GM06990 (cell line): Measurements from ENCODE around the gene PCDHB6.
A peak's percentile ranks its signal among the peaks of the same experiment; 100 is the strongest.
"Not testable (repeated sequence)": the region's sequence is repeated elsewhere in the genome, so short reads cannot be mapped to it uniquely, and the experiment has no call there.

Source experiments
- DNase-seq: peaks from one replicate; pipeline ENCODE4 v3.0.0-alpha.2; 2011; ENCODE audit not compliant: insufficient read length; ENCODE audit errors: extremely low read depth
- H3K27me3 ChIP-seq: replicated peaks from 2 replicates; pipeline ENCODE4 v1.6.0; 2011; ENCODE audit warnings: low read length; ENCODE audit not compliant: control insufficient read depth, insufficient read depth
- H3K36me3 ChIP-seq: 2 replicates; pipeline ENCODE4 v1.5.1; 2011; ENCODE audit warnings: low read length; ENCODE audit not compliant: control insufficient read depth, insufficient read depth
- H3K4me3 ChIP-seq: replicated peaks from 2 replicates; pipeline ENCODE4 v1.5.1; 2011; ENCODE audit warnings: low read depth, mild to moderate bottlenecking, control low read depth, low read length
- TF ChIP-seq, protein P1 (sequence below): IDR thresholded peaks from 2 replicates; pipeline ENCODE4 v1.5.1; 2011; ENCODE audit warnings: low read length, control low read depth, mild to moderate bottlenecking, inconsistent platforms; ENCODE audit not compliant: insufficient read depth, poor library complexity, severe bottlenecking

The PCDHB6 gene

DNA sequence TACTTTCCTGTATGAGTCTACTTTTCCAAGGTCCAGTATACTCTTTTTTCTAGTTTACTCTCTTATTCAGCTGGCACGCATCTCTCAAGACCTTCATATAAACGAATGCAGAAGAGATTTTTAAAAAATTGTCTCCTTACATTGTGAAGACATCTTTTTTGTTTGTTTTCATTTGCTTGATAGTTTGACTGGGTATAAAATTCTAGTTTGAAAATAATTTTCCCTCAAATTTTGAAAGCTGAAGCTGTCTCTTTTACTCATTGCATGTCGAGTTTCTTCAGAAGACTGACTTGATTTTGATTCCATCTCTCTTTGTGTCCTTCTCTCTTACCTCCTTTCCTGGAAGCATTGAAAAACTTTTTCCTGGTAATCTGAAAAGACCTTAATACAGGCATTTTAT is 46.5 kb downstream of the PCDHB6 start:
- TF ChIP-seq, protein P1, sequence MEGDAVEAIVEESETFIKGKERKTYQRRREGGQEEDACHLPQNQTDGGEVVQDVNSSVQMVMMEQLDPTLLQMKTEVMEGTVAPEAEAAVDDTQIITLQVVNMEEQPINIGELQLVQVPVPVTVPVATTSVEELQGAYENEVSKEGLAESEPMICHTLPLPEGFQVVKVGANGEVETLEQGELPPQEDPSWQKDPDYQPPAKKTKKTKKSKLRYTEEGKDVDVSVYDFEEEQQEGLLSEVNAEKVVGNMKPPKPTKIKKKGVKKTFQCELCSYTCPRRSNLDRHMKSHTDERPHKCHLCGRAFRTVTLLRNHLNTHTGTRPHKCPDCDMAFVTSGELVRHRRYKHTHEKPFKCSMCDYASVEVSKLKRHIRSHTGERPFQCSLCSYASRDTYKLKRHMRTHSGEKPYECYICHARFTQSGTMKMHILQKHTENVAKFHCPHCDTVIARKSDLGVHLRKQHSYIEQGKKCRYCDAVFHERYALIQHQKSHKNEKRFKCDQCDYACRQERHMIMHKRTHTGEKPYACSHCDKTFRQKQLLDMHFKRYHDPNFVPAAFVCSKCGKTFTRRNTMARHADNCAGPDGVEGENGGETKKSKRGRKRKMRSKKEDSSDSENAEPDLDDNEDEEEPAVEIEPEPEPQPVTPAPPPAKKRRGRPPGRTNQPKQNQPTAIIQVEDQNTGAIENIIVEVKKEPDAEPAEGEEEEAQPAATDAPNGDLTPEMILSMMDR = no peak
- no peaks in the 10 kb centered on the region for H3K36me3 ChIP-seq
- no peak for DNase-seq
- no peaks in the 10 kb centered on the region for H3K27me3 ChIP-seq
- no peak overlapping the region for H3K4me3 ChIP-seq

DNA sequence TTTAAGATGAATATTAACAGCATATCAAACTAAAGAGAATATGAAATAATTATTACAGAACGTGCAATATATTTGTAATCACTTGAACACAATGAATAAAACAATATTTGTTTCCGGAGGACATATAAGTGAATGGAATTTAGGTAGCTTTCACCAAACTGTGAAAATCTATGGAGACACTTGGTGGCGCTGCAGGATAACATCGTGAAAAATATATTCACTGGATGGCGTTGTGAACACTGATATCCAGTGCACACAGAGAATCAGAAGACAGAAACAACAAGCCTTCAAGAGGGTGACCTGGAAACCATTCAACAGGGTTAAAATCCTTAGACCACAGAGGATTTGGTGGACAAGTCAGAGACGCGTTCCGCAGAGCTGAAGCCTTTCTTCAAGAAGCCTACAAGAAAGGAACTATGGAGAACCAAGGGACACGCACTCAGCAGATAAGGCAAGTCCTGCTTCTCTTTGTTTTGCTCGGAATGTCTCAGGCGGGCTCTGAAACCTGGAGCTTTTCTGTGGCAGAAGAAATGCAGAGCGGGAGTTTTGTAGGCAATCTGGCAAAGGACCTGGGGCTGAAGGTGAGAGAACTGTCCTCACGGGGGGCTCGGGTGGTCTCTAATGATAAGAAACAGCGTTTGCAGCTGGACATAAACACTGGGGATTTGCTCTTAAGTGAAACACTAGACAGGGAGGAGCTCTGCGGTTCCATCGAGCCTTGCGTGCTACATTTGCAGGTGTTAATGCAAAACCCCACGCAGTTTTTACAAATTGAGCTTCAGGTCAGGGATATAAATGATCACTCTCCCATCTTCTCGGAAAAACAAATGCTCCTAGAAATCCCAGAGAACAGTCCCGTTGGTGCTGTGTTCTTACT is 49.7 kb downstream of the PCDHB6 start, which contains the start of gene PCDHB11:
Gene PCDHB11, plus strand, starts transcription at position 269 of the 877 bp plus-strand sequence. Its CDS starts 148 bp downstream, at position 417.
- no peak within 1 kb of the TSS for H3K4me3 ChIP-seq
- no peak for DNase-seq
- no peaks in the 10 kb centered on the region for H3K27me3 ChIP-seq
- H3K36me3 ChIP-seq = no peaks in the 10 kb centered on the region
- TF ChIP-seq, protein P1 = peak; percentile 5

DNA sequence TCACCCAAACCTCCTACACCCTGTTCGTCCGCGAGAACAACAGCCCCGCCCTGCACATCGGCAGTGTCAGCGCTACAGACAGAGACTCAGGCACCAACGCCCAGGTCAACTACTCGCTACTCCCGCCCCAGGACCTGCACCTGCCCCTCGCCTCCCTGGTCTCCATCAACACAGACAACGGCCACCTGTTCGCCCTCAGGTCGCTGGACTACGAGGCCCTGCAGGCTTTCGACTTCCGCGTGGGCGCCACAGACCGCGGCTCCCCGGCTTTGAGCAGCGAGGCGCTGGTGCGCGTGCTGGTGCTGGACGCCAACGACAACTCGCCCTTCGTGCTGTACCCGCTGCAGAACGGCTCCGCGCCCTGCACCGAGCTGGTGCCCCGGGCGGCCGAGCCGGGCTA is 51.3 kb downstream of the PCDHB6 start:
- not testable (repeated sequence) for H3K27me3 ChIP-seq, H3K4me3 ChIP-seq, DNase-seq, H3K36me3 ChIP-seq

- not testable (repeated sequence) for H3K4me3 ChIP-seq, H3K36me3 ChIP-seq, H3K27me3 ChIP-seq, DNase-seq
Measured at GRCh38 chr5:141201646-141202045, 51.8 kb downstream of the PCDHB6 start.
